HG03196 (cell line): ENCODE data around the gene CHD2.

ENCODE experiments used
- ATAC-seq: cut with Tn5 transposase; IDR thresholded peaks from one replicate; pipeline ENCODE4 v1.9.1; 2021; ENCODE audit not compliant: unreplicated experiment

CHD2 gene

DNA sequence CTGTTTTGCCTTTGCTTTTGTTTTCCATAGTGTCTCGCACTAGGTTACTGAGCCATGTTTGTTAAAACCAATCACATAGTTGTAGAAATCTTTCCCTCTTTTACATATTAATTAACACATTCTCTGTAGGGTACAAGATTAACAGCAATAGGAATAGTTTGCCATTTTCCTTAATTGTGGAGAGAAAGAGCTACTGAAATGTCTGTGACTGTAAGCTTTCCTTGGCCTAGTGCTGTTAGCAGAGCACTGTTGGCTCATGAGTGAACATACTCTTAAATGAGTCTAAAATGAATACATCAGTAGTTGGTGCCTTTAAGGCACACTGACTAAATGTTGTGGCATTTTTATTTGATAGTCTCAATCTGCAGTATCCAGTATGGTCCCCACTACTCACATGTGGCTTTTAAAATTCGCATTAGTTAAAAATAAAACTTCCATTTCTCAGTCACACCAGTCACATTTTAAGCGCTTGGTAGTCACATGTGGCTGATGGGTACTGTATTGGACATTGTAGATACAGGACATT, 28.2 kb downstream of the CHD2 start:
- ATAC-seq, result no peak

DNA sequence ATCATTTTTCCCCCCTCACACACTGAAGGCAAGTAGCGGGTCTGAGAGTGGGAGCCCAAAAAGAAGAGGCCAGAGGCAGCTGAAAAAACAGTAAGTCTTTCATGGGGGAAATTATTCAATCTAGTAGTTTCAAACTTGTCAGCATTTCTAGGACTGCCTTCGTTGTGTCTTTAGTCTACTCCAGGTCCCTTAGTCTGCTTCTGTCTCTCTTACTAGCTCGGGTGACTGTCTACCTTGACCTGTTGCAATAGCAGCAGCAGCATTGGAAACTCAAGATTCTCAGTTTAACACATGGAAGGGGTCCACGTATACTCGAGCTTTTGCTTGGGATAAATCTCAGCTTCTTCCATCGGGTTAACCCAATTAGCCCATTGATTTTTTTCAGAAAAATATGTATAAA, 28.9 kb downstream of the CHD2 start:
- ATAC-seq, result no peak

DNA sequence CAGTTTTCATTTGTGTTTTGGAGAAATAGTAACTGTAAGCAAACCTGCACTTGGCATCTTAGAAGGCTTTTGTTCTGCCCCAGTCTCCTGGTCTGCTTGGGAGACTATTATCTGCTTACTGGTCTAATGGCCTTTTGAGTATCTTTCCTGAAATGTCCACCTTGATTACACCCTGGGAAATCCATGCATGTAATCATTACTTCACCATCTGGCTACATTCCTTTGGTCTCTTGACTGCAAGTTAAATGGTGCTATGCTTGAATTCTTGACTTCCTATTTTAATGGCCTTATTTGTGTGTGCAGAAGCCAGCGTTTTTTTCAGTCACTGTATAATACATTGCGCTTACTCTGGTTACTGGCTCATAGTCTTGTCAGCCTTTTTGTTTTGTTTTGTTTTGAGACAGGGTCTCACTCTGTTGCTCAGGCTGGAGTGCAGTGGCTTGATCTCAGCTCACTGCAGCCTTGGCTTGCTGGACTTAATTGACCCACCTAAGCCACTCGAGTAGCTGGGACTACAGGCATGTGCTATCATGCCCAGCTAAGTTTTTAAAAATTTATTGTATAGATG, 30.0 kb downstream of the CHD2 start:
- ATAC-seq, result no peak

DNA sequence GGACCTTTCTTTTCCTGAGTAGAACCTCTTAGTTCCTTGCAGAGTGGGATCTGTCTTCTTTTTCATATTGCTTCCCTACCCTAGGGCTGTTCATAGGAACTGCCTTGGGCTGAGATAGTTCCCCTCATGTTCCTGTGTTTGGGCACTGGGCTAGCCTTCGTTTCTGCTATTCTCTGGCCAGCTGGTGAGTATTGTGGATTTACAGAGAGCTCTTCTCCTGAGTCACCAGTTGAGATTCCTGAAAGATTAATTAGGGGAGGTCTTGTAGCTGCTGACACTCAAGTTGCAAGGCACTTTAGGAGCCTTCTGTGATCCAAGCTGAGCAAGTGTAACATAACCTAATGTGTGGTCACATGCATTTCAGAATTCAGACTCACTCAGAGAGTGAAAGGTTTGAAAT, 30.7 kb downstream of the CHD2 start:
- ATAC-seq, result no peak

DNA sequence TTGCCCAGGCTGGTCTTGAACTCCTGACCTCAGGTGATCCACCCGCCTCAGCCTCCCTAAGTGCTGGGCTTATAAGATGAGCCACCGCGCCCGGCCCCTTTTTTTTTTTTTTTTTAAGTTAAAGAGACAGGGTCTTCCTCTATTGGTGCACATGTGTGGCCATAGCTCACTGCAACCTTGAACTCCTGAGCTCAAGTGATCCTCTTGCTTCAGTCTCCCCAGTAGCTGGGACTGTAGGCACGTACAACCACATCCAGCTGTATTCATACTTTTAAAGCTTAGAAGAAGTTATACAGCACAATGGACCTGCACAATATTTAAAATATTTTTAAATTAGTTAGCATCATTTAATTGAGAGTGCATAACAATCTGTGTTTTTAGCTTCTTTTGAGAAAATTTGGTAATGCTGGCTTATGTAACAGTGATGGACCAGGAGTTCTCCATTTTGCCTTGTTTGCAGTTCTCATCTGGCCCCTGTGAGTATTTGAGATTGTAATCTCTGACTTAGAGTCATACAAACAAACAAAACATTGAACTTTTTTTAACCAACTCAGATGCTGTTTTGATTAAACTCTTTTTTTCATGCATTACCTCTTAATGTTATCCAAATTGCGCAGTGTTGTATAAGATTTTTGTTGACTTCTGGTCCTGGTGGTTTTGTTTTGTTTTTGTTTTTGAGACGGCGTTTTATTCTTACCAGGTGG, 33.0 kb downstream of the CHD2 start:
- ATAC-seq, result no peak

DNA sequence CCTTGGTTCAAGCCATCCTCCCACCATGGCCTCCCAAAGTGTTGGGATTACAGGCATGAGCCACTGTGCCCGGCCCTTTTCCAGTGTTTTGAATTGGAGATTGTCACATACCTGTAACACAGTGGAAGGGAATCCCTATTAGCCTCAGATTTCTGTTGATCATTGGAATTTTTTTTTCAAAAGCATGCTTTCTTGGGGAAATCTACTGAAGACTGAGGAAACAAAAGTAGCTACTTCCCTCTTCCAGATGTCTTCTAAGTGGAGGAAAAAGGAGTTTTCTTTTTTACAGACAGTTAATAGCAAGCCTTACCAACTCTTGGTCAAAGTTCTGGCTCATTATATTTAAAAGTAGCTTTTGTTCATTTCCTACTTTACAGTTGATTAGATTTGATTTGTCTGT, 33.7 kb downstream of the CHD2 start:
- ATAC-seq, result no peak

DNA sequence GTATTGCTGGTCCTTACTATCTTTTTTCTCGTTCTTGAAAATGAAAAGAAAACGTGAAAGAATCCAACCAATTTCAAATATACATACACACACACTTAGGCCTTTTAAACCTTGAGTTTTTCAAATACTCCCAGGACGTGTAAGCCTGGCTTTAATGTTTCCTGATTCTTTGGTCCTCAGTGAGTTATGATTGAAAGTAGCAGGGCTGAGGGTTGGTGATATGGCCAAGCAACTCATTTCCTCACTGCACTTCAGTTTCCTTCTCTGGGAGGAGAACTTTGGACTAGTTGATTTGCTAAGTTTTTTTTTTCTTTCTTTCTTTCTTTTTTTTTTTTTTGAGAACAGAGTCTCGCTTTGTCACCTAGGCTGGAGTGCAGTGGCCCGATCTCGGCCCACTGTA, 34.6 kb downstream of the CHD2 start:
- no peak for ATAC-seq

DNA sequence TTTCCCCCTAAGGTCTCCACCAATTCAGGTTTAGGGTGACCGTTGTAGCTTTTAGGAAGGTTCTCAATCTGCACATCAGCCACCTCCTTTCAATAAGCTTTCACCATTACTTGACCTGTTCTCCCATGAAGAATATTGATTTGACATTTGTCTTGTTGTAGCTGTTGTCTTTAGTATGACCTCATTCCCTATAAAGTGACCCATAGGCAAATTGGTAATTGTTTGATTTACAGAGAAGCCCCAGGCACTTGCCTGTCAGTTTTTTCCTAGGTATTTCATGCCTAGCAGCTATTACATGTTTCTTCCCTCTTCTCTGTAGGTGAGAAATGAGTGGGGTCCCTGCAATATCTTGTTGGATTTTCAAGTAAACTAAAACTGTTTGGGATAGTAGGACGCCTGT, 36.0 kb downstream of the CHD2 start:
- ATAC-seq, result no peak

DNA sequence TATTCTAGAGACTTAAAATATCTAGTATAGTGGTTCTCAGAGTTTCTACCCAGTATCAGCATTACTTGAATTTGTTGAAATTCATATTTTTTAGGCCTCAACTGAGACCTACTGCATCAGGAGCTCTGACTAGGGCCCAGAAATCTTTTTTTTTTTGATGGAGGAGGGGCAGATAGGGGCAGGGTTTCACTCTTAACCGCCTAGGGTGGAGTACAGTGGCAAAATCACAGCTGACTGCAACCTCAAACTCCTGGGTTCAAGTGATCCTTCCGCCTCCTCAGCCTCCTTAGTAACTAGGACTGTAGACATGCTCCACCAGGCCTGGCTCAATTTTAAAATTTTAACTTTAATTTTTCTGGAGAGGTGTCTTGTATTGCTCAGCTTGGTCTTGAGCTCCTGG, 36.6 kb downstream of the CHD2 start:
- ATAC-seq, result no peak

DNA sequence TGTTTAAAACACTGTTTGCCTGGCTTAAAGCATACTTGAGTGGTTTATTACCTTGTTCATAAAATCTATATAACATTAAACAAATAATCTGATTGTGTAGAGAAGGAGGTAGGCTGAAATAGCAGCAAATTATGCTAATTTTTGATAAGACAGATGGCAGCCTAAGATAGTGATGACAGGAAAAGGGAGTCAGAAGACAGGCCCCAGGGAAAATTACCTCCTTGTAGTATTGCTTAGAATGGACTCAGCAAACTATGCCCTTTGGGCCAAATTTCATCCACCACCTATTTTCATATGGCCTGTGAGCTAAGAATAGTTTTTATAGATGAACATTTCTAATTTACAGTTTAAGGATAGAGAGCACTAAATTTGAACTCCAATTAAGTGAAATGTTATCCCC, 37.8 kb downstream of the CHD2 start:
- no peak for ATAC-seq

DNA sequence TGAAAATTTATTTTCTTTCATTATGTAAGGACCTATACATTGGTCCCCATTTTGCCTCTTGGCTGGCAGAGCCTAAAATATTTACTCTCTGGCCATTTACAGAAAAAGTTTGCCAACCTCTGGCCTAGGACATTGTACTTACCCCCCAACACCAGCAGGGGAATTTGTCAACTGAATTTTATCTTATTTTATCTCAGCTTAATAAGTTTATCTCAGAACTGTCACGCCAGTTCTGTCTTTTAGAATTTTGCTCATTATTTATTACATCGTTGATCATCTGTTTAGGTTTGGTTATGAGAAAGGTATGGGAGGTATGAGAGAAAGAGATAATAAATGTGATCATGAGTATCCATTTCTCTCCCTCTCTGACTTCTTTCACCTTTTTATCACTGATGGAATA, 38.3 kb downstream of the CHD2 start:
- no peak for ATAC-seq

DNA sequence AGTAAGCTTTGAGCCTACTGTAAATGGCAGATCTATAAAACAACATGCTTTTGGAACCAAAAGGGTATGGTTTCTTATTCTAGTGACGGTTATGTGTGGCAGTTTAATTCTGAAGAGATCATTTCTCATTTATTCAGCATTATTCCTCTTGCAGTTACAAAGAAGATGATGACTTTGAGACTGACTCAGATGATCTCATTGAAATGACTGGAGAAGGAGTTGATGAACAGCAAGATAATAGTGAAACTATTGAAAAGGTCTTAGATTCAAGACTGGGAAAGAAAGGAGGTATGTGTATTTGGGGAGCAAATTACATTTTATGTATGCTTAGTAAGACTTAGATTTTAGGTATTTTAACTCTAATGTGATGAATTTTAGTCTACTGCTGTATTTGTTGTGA, 41.5 kb downstream of the CHD2 start:
- ATAC-seq, result no peak

DNA sequence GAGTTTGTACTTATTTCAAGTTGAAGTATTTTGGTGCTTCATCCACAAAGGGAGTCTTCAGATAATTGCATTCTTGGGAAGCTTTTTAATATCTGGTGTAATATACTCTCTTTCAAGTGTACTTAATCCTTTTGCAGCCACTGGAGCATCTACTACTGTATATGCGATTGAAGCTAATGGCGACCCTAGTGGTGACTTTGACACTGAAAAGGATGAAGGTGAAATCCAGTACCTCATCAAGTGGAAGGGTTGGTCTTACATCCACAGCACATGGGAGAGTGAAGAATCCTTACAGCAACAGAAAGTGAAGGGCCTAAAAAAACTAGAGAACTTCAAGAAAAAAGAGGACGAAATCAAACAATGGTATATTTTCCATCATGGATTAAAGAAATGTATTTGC, 42.6 kb downstream of the CHD2 start:
- no peak for ATAC-seq

DNA sequence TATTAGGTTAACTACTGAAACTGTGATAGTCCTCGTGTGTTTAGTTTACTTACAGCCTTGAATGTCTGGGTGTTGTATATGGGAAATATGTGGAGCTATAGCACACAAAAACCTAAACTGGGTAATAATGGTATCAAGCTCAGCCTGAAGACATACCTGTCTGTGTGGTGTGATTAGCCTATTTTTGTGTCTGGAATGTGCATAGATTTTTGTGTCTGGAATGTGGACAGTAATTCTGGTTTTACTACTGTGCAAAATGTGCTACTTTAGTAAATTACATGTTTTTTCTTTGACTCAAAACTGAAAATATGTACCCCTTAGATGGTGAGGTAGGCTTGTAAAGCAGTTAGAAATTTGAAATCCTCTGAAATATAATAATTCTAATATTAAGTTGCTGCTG, 43.5 kb downstream of the CHD2 start:
- ATAC-seq, result no peak

DNA sequence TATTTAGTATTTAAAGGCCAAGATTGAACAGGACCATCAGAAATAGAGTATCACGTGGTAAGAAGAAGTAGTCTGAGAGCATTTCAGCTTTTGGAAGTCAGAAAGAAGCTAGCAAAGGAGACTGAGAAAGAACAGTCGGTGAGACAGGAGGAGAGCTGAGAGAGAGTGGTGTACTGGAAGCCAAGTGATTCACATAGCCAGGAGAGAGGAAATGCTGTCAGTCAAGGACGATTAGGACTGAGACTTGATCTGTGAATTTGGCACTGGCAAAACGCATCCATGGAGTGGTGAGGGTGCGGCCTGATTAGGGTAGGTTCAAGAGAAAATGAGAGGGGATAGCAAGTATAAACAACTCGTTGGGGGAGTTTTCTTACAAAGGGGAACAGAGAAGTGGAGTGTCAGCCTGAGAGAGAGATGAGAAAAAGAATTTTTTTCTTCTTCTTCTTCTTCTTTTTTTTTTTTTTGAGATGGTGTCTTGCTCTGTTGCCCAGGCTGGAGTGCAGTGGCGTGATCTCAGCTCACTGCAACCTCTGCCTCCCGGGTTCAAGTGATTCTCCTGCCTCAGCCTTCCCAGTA, 44.9 kb downstream of the CHD2 start:
- ATAC-seq, result no peak

DNA sequence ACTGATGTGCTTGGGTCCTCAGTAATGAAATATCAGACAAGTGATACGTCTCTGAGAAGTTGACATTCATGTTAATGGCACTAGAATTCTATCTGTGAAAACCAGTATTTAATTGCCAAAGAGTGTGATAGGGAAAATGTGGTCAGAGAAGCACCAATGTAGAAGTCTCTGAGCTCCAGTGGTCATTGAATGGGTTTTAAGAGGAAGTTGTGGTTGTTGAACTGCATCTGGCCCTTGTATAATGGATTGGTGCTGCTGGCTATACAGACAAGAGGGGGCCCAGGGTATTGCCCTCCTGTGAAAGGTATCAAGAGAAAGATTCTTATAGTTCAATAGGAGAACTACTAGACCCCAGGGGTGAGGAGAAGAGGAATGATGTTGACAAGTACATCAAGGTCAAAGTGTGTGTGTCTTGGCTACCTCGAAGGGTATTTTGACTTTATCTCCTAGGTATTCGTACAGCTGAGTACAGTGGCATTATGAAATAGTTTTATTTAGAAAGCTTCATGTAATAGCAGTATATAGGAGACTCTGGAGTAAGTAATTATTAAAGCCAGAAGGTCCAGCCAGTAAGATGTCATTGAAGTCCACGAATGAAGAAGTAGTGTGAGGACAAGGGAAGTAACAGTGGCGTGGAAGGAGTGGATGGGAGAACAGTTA, 47.1 kb downstream of the CHD2 start:
- no peak for ATAC-seq

DNA sequence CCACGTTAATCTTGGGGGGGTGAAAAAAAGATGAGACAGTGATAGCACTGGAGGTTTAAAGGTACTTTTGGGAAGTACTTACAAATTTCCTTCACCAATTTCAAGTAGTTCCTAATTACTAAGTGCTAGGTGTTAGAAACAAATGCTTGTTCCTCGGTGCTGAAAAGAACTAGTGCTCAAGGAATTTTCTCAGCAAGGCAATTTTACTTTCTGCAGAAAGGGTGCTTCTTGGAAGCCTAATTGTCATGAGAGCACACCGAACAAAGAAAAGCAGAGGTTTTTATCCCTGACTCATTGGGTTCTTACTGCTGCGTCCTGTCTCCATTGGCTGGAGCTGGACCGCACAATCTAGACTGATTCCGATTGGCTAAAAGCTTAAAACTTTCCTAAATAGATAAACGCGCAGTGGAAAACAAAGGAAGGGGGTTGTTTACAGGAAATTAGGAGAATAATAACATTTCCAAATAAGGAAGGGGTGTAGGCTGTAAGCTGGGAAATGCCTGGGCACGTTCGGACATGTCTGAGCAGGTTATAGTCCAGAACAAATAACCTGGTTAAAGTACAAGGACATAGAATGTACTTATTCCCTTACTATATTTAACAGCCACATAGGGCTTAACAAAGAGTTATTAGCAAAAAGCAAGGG, 49.6 kb downstream of the CHD2 start:
- no peak for ATAC-seq

DNA sequence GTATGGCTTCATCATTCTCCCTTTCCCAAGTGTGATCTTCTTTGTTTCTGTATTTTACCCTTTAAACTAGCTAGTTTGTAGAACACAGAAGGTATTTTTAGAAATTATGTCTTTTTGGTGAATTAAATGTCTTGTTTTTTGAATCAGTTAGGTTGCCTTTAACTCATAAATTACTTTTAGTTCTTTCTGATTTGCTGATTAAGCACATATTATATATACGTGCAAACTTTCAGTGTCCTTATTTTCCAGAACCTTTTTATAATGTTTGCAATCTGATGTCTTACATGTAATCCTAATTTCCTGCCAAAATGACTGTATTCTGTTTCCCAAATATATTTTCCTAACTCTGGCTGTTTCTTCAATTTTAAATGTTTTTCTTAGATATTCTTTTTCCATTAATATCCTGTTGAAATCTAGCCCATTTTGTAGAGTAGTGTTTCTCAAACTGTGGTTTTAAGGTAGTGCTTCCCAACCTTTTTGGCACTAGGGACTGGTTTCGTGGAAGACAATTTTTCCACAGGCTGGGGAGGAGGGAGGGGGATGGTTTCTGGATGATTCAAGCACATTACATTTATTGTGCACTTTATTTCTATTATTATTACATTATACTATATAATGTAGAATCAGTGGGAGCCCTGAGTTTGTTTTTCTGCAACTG, 51.8 kb downstream of the CHD2 start:
- ATAC-seq, result no peak

DNA sequence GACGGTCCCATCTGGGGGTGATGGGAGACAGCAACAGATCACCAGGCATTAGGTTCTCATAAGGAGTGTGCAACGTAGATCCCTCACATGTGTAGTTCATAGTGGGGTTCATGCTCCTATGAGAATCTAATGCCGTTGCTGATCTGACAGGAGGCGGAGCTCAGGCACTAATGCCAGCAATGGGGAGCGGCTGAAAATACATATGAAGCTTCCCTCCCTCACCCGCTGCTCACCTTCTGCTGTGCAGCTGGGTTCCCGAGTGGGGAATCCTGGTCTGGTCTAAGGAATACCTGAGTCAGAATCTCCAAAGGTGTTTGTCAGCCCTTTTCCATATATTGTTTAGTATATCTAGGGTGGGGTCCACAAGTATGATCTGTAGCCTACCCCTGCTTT, 52.3 kb downstream of the CHD2 start:
- ATAC-seq, result no peak

DNA sequence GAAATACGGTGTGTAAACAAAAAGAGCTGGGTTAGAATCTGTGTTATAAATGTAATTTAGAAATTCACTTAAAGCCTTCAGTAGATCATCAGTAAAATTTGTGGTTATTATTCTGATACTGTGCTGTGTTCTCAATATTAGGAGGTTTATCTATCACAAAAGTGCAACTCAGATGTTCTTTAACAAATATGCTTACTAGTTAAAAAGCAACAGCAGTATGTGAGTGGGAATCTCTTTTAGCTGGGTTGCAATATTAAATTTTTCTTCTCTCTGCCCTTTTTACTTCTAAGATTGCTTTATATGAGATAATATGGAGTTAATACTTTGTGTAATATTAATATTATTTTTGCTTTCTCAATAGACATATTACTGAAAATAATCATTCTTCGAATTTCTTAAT, 53.4 kb downstream of the CHD2 start:
- no peak for ATAC-seq

DNA sequence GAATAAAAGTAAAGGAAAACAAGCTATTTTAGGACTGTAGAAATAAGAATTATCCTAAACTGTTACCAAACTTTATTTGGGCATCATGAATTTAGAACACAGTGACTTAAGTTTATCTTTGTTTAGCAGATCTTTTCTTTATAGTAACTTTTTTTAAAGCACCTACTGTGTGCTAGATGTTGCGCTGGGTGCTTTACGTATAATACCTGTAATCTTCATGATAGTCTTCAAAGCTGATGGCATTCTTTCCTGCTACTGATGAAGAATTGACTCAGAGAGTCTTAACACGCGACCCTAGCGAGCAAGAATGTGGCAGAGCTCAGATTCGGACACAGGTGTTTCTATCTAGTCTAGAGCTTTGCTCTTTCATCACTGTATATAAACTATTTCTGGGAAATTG, 53.9 kb downstream of the CHD2 start:
- no peak for ATAC-seq
